Natural killer cell (primary cell): Measurements from ENCODE around the gene CCM2L. TPM values are rescaled to one million over a fixed set of nuclear protein-coding genes. Genes with fewer than 3 reads are reported as not detected.

Source experiments
- ATAC-seq, 3 donors: fragments of 150-1000 bp in 2 of 3; fragments of 200-7000 bp in 1 of 3; cut with Tn5 transposase; 1 replicate in 1 of 3; 2 replicates in 2 of 3; pipeline ENCODE4 v1.10.0; 2021; ENCODE audit warnings: mild to moderate bottlenecking in 2 of 3, moderate library complexity in 2 of 3
- DNase-seq, 2 donors: peaks; one replicate each; pipeline versions ENCODE4 v3.0.0 to v3.0.0-alpha.2; 2013 to 2021; ENCODE audit warnings: mixed read lengths in 1 of 2
- H3K27ac ChIP-seq: one replicate; pipeline ENCODE4 v1.5.1; 2013; ENCODE audit warnings: mild to moderate bottlenecking, low read length
- H3K27me3 ChIP-seq: one replicate; pipeline ENCODE4 v1.6.1; 2013; ENCODE audit warnings: low read length; ENCODE audit not compliant: control insufficient read depth, insufficient read depth
- H3K36me3 ChIP-seq: one replicate; pipeline ENCODE4 v1.6.1; 2013; ENCODE audit warnings: low read length; ENCODE audit not compliant: control insufficient read depth, insufficient read depth
- H3K4me1 ChIP-seq: one replicate; pipeline ENCODE4 v1.6.1; 2013; ENCODE audit warnings: low read length; ENCODE audit not compliant: control insufficient read depth, insufficient read depth
- H3K4me3 ChIP-seq: one replicate; pipeline ENCODE4 v1.5.1; 2013; ENCODE audit warnings: low read length
- H3K9me3 ChIP-seq: one replicate; pipeline ENCODE4 v1.6.1; 2013; ENCODE audit warnings: low read length; ENCODE audit not compliant: control insufficient read depth, insufficient read depth
- H3K27ac Mint-ChIP-seq, 2 donors: one replicate each; pipeline ENCODE4 v1.8.0; 2022; ENCODE audit warnings: mild to moderate bottlenecking in 2 of 2, mixed read lengths in 2 of 2, moderate library complexity in 1 of 2
- H3K27me3 Mint-ChIP-seq, 2 donors: one replicate each; pipeline ENCODE4 v1.8.0; 2022; ENCODE audit warnings: low read depth in 2 of 2, mixed read lengths in 2 of 2
- H3K36me3 Mint-ChIP-seq: one replicate; pipeline ENCODE4 v1.8.0; 2022; ENCODE audit warnings: mixed read lengths
- H3K4me1 Mint-ChIP-seq, 2 donors: one replicate each; pipeline ENCODE4 v1.8.0; 2022; ENCODE audit warnings: mixed read lengths in 2 of 2
- H3K4me3 Mint-ChIP-seq: one replicate; pipeline ENCODE4 v1.8.0; 2022; ENCODE audit warnings: mild to moderate bottlenecking, moderate library complexity, mixed read lengths
- H3K9me3 Mint-ChIP-seq, 2 donors: one replicate each; pipeline ENCODE4 v1.8.0; 2022; ENCODE audit warnings: mixed read lengths in 2 of 2
- CTCF ChIP-seq: fragments of 200-600 bp; IDR thresholded peaks from one replicate; pipeline ENCODE4 v1.8.0; 2022; ENCODE audit warnings: antibody characterized with exemption
- WGBS: methylation state at CpG from one replicate; pipeline ENCODE4 v1.1.7; 2013; ENCODE audit warnings: missing lambda C conversion rate; ENCODE audit not compliant: insufficient coverage; 5-methylcytosine and 5-hydroxymethylcytosine counted together
- intact Hi-C: fragments of 100-400 bp; cut with micrococcal nuclease; formaldehyde crosslinking; loops from one replicate; pipeline ENCODE4 v1.14.2; 2022
- total RNA-seq, 4 donors: library from RNA; stranded (reverse); fragments of 120-200 nt in 1 of 4; gene quantifications; one replicate each; pipeline versions ENCODE4 v1.2.3 to v1.2.4, GENCODE V29; 2013 to 2022

CCM2L gene
- total RNA-seq, 3 donors from 2014 or later (not counting 1 experiment from before 2014, with no cell fraction given), result not detected

- H3K27me3 ChIP-seq, result peaks cover 10% of the 10 kb centered on the region
- peak overlapping the region in 1 of 2 donors; percentile 48 for H3K27ac Mint-ChIP-seq
- ATAC-seq (peak; percentile 28 to 64 (median 34)), DNase-seq (no peak)
- H3K4me3 Mint-ChIP-seq, result peak overlapping the region; percentile 25
- TF ChIP-seq CTCF, result no peak
- intact Hi-C loops, result no loop called here
- H3K4me1 ChIP-seq, result peaks cover 28% of the 10 kb centered on the region
- H3K4me3 ChIP-seq, result peak overlapping the region; percentile 41
- H3K27ac ChIP-seq, result peak overlapping the region; percentile 64
- no peaks in the 10 kb centered on the region for H3K9me3 ChIP-seq
- no peaks in the 10 kb centered on the region for H3K36me3 ChIP-seq
- H3K4me1 Mint-ChIP-seq, result peaks cover 15 to 17% of the 10 kb centered on the region in 2 donors
- peaks cover 35 to 41% of the 10 kb centered on the region in 2 donors for H3K27me3 Mint-ChIP-seq
- H3K36me3 Mint-ChIP-seq, result no peaks in the 10 kb centered on the region
- WGBS, result 15% methylated on average over 17 of the region's 22 CpGs
- H3K9me3 Mint-ChIP-seq, result no peaks in the 10 kb centered on the region
These were observed 42.6 kb downstream of the CCM2L start for GRCh38 chr20:32052778-32053362.

GRCh38 chr20:32053648-32054047 lies 43.4 kb downstream of the CCM2L start:
- H3K27me3 Mint-ChIP-seq, result peaks cover 41 to 43% of the 10 kb centered on the region in 2 donors
- H3K36me3 Mint-ChIP-seq, result no peaks in the 10 kb centered on the region
- no peak for ATAC-seq

GRCh38 chr20:32056708-32057483 lies 46.7 kb downstream of the CCM2L start:
- H3K9me3 Mint-ChIP-seq, result no peaks in the 10 kb centered on the region
- no peaks in the 10 kb centered on the region for H3K9me3 ChIP-seq
- no peaks in the 10 kb centered on the region for H3K36me3 Mint-ChIP-seq
- ATAC-seq, result no peak
- no peak overlapping the region for H3K27ac Mint-ChIP-seq
- WGBS, result 78% methylated on average over 10 of the region's 10 CpGs
- intact Hi-C loops, result no loop called here
- peaks cover 35 to 47% of the 10 kb centered on the region in 2 donors for H3K27me3 Mint-ChIP-seq
- no peak overlapping the region for H3K4me3 ChIP-seq
- no peaks in the 10 kb centered on the region for H3K36me3 ChIP-seq
- H3K27me3 ChIP-seq, result peaks cover 7% of the 10 kb centered on the region
- peaks cover 2 to 4% of the 10 kb centered on the region in 2 donors for H3K4me1 Mint-ChIP-seq
- H3K4me3 Mint-ChIP-seq, result no peak overlapping the region
- H3K4me1 ChIP-seq, result peaks cover 19% of the 10 kb centered on the region
- DNase-seq, result no peak
- peak overlapping the region; percentile 8 for H3K27ac ChIP-seq
- no peak for TF ChIP-seq CTCF

More at GRCh38 chr20:32053648-32054047, 43.4 kb downstream of the CCM2L start:
- TF ChIP-seq CTCF, result no peak
- Mint-ChIP-seq H3K27ac (no peak overlapping the region), H3K4me1 (peaks cover 15 to 17% of the 10 kb centered on the region in 2 donors), H3K9me3 (no peaks in the 10 kb centered on the region), H3K4me3 (peak overlapping the region; percentile 4)
- Histone ChIP-seq H3K27me3 (peaks cover 10% of the 10 kb centered on the region), H3K9me3 (no peaks in the 10 kb centered on the region), H3K4me1 (peaks cover 28% of the 10 kb centered on the region), H3K36me3 (no peaks in the 10 kb centered on the region), H3K4me3 (no peak overlapping the region), H3K27ac (no peak overlapping the region)
- intact Hi-C loops, result no loop called here
- DNase-seq, result no peak
- WGBS, result 90% methylated on average over 3 of the region's 3 CpGs
